NCI-H1417 (cell line): Measurements from ENCODE around the gene MCRS1.
"Not testable (repeated sequence)": the region's sequence is repeated elsewhere in the genome, so short reads cannot be mapped to it uniquely, and the experiment has no call there.

Experiments
- DNase-seq, 3 experiments: peaks; one replicate each; lab custom pipeline; 2025; lab: John Stamatoyannopoulos, UW

MCRS1 gene

DNA sequence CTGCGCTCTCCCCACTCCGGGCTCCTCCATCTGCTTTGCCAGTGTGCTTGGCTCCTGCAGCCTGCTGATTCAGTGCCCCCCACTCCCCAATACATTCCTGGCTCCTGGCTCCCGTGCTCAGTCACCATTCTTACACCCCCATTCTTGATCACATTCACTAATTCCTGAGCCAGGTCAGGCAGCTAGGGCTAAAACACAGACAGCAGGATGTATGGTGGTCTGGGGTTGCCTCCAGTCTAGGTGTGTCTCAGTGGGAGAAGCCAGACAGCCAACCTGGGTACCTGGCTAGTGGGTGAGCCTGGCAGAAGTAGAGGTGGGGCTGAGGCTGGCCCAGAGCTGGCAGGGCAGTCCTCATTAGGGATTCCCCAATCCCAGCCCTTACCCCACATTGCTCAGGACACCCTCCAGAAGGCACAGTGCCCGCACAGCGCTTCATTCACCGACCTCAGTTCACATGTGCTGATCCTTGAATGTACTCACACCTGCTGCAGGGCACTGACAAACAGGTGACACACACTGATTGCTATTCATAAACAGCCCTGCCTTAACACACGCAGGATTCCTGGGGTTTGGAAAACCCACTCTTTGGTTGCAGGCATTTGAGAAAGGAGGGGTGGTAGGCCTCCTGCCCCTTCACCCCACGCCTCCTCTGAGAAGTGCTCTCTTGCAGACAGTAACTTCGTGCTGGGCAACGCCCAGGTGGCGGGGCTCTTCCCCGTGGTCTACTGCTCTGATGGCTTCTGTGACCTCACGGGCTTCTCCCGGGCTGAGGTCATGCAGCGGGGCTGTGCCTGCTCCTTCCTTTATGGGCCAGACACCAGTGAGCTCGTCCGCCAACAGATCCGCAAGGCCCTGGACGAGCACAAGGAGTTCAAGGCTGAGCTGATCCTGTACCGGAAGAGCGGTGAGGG, 27.5 kb downstream of the MCRS1 start:
- DNase-seq: peak; percentile 31 to 56 (median 31)

DNA sequence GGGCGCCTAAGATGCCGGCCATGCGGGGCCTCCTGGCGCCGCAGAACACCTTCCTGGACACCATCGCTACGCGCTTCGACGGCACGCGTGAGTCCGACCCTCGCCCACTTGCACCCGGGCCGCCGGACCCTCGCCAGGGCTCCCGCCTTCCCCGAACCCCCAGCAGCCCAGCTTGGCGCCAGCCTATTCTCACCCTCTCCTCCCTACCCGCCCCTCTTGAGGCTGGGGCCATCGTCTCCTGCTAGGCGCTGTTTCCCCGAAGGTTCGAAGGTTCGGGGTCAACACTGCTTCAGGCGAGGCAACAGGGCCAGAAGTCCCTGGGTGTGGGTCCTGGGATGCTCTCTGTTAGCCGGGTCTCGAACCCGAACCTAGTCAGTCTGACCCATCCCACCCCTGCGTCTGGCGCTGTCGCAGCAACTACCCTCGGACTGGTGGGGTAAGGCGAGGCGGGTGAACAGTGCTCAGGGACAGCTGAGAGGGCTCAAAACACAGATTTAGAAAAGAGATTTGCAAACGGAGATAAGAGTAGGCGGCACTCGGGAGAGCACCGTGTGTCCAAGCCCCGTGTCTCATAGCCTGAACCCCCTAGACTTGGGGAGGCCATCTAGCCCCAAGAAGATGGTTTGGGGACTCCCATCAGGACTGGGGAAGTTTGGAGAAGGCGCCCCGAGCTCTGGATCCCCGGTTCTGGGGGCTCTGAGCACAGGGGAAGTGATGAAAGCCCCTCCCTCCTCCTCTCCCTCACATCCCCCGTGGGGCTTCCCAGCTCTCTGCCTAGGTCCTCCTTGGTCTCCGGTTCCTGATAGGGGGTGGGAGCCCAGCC, 28.3 kb downstream of the MCRS1 start:
- DNase-seq: peak in 1 of 3 experiments; percentile 48

DNA sequence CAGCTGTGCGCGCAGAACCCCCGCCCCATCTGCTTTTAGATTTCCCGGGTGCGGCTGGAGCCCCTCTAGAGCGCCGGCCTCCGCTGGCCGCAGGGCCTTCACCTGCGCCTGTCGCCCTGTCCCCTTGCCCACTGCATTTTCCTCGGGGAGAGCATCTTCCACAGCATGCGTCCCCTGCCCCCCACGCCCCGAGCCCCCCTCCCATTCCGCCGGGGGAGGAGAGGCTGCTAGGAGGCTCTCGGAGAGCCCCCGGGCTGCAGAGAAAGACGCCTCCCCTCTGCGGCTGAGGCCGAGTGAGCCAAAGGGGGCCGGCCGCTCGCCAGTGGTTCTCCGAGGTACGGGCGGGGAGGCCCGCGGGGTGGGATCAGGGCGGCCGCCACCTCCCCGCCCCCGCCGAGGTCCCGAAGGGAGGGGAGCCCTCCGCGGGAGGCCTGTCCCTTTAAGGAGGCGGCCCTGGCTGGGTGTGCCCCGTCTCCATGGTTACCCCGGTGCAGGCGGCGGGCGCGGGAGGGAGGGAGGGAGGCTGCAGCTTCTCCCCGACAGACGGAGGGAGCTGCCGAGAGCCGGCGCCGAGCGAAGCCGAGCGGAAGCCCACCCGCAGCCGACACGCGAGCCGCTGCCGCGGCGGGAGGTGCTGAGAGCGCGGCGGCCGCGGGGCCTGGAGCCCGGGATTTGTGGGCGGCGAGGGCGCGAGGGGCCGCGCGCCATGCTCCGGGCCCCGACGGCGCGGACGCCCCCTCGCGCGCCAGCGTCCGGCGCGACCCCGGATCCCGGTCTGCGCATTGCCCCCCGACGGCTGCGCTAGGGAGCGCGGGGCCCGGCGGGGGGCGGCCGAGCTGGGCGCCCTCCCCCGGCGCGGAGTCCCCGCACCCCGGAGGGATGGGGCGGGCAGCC, 29.2 kb downstream of the MCRS1 start, which contains the start of gene KCNH3:
TSS of gene KCNH3 (plus strand) at position 521 of the 894 bp plus-strand sequence. CDS start 387 bp downstream, outside the sequence.
- DNase-seq: peak; percentile 92 to 95 (median 94)

DNA sequence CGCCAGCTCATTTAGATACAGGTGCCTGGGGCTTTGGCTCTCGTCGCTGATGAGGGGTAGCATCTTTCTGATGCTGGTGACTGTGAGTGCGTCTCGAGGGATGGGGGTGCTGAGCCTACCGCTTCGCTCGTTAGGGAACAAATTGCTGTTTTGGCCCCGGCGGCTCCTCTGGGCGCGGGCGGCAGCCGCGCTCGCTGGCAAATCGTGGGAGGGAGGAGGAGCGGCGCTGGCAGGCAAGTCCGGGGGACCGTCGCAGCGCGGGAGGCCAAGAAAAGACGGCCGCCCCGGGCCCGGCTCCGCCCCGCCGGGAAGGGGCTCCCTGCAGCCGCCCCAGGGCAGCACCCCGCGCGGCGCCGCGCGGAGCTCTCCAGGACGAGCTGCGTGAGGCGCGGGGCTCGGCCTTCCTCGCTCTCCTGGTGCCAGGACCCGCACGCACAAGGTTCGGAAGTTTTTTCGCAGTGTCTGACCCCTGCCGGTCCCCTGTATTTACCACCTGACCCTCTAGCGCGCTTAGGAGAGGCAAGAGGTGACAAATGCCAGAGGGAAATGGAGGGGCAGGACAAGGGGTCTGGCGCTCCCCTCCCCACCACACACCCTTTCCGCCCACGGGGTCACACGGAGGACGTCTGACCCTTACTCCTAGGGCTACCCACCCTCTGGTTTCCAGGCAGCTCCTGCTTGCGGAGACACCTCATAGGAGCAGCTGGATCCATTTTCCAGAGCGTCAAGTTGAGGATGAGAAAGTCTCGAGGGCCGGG, 30.0 kb downstream of the MCRS1 start:
- peak; percentile 70 to 79 (median 78) for DNase-seq

DNA sequence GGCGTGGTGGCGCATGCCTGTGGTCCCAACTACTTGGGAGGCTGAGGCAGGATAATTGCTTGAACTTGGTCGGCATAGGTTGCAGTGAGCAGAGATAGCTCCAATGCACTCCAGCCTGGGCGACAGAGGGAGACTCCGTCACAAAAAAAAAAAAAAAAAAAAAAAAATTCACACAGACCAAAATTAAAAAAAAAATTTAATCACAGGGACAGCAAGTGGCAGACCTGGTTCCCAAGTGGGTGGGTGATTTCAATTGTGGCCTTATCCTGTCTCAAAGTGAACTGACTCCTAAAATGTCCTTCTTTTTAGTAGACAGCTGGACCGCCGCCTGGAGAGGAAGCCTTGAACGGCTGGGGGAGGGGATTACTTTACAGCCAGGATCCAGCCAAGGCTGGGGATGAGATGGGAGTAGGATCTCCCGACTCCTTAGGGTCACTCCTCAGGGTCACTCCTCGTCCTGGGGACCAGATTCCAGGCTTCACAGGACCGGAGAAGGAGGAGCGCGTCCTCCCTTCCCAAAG, 30.7 kb downstream of the MCRS1 start:
- peak in 2 of 3 experiments; percentile 49 to 78 for DNase-seq

DNA sequence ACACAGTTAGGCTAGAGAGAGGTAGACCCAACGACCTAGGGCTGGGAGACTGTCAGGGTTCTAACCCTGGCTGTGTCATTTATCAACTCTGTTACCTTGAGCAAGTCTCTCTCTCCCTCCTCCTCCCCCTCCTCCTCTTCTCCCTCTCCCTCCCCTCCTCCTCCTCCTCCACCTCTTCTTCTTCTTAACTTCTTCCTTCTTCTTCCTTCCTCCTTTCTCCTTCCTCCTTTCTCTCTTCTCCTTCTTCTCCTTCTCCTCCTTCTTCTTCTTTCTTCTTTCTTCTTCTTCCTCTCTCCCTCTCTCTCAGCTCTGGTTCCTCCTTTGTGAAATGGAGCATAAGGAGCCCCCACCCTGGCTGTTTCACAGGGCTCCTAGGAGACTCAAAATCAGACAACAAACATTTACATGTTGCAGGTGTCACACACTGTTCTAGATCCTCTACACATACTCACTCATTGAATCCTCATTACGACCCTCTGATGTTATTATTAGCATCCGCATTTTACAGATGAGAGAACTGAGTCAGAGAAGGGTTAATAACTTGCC, 31.3 kb downstream of the MCRS1 start:
- no peak for DNase-seq

DNA sequence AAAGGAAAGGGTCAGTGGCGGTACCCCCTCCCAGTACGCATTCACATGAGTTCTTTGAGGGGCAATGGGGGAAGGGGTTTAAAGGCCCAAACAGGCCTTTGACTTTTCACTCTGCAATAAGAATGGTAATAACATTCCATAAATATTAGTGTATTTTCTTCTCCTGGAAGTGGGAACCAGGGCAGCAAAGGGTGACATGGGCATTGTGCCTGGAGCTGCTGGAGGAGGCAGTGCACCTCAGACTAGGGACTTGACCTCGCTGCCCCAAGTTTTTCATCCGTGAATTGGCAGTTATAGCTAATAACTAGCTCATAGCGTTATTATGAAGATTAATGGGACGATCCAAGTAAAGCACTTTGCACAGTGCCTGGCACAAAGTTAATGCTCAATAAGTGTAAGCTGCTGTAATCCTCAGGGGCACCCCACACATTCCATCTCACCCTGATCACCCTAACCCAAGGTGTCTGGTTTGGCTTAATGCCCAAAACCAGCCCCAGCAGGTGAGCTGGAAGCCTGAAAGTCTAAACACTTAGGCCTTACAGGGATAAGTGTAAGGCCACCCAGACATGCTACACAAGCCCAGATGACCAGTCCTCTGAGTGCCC, 31.9 kb downstream of the MCRS1 start:
- no peak for DNase-seq

DNA sequence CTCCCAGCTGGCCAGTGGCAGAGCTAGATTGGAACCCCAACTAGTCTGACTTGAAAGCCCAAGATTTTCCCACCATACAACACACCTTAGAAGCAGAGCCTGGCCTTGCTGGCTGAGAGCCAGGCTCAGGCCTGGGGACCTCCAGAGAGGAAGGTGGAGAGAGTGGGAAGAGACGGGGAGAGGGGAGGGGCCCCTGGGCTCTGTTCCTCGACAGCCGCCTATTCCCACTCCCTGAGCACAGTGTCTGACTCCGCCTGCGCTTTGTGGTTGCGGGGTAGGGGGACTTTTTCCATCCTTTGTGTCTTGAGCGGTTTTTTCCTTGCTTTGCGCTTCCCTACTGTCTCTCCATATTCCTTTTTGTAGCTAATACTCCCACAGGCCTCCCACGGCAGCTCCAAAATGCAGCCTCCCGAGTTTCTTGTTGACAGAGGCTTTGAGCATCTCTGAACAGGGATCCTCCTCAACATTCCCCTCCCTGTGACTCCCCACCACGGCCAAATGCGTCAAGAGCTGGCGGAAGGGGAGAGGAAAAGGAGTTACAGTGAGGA, 33.1 kb downstream of the MCRS1 start:
- peak in 1 of 3 experiments; percentile 30 for DNase-seq

DNA sequence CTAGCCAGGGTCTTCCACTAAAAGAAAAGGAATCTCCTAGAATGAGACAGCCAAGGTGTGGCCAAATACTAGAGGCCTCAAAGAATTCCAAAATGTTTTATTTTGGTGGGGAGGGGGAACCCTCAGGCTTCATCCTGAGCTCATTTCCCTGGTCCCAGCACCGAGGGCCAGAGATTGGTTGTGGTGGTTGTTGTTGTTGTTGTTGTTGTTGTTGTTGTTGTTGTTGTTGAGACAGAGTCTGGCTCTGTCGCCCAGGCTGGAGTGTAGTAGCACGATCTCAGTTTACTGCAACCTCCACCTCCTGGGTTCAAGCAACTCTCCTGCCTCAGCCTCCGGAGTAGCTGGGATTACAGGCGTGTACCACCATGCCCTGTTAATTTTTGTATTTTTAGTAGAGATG, 33.8 kb downstream of the MCRS1 start:
- not testable (repeated sequence) for DNase-seq

DNA sequence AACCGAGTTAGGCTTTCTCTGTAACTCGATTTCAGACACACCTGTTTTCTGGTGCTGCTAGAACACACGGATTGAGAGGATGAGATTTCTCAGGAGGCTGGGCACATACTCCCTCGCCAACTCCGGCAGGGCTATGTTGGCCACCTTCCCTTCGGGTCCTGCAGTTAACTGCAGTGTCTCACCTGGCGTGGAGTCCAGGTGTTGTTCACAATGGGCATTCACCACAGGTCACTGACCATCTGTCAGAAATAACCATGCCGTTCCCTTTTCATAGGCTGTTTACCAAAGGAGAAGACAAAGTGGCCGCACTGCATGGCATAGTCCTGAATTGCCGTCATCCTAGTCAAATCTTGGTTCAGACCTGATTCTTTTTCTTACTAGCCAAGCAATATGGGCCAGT, 34.6 kb downstream of the MCRS1 start:
- peak; percentile 66 to 74 (median 73) for DNase-seq

DNA sequence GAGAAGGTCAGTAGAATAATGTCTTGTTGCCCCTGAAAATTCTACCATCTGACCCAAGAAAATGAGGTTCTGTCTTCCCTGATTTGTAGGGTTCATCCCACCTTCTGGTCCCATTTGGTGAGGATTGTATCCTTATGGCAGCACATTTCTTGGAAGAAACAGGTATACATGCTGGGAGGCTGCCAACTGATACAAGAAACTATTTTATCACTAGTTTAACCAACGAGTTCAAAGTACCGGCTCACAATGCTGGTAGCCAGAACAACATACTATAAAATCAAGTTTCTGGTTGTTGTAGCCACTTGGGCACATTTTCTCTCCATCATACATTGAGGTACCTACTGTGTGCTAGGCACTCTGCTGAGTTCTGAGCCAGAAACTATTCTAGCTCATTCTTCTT, 36.2 kb downstream of the MCRS1 start:
- DNase-seq: no peak

DNA sequence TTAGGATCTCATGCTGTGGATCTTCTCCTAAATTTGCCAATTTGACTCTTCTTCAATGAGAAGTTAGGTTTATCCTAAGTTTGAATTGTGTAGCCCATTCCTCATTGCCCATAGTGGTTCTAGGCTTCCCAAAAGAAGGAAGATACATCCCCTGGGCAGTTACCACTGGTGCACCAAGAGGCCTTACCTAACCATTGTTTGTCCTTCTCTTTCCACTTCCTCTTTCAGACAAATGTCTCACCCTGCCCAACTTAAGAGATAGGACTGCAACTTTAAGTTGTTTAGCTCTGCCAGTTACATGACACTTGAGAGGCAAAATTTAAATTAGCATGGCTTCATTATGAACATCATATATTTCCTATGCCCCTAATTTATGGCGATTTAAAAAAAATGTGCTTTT, 38.5 kb downstream of the MCRS1 start:
- DNase-seq: no peak

DNA sequence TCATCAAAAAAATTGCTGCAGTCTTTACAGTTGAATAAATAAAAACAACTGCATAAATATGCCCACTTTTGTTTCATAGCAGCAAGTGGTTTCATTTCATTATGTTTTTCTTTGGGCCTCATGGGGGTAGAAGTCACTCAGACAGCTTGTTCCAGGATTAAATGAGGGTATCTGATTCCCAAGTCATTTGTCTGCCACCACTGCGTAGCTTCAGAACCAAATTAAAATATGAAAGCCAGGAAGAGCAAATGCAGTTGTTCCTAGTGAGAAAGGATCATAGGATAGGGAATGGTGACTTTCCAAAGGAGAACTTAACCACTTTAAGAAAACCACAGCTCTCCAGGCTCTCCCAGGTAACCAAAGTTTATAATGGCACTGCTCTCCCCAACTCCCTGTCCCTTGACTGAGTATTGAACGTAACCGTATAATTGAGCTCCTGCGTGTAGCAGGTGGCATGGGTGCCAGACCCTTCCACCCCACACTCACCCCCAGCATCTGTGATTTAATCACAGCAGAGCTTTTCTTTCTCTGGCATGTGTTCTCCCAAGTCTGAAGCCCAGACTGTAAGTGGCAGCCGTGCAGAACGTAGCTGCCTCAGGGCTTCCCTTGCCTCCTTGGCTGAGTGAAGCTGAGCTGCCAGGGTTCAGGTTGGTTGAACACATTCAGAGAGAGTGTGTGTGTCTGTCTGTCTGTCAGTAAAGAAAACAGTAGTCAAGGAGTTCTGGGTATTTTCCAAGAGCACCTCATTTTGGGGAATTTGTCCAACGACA, 40.4 kb downstream of the MCRS1 start:
- peak in 2 of 3 experiments; percentile 26 to 63 for DNase-seq

DNA sequence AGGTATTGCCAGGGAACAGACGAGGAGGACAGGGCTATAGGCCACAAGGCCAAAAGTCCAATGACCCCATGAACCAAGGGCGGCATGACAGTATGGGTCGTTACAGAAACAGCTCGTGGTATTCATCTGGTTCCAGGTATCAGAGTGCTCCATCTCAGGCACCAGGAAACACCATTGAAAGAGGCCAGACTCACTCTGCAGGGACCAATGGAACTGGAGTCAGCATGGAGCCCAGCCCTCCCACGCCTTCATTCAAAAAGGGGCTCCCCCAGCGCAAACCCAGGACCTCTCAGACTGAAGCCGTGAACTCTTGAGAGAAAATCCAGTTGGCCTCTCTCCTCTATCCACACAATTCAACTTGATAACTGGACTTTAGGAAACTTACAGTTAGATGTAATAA, 42.0 kb downstream of the MCRS1 start:
- no peak for DNase-seq

DNA sequence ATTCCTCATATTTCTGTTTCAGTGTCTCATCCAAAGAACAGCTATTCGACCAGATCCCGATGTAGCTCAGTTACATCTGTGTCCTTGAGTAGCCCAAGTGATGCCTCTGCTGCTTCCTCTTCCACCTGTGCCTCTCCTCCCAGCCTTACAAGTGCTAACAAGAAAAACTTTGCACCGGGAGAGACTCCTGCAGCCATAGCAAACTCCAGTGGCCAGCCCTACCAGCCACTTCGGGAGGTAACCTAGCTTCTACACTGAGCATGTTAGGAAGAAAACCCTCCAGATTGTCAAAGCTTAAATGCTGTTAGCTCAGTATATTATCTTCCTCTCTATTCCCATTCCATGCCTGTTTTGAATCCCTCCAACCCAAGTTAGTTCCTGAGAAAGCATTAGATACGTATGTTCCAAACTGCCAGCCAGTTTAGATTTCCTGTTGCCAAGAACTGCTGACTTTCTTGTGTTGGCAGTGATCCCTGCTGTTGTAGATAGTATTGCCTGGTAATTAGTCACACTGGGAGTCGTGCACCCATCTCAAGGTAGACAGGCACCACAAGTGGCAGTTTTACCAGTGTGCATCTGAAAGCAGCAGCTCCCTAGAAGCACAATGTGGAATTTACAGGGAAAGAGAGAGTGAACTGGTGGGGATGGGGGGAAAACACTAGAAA, 43.1 kb downstream of the MCRS1 start:
- no peak for DNase-seq

DNA sequence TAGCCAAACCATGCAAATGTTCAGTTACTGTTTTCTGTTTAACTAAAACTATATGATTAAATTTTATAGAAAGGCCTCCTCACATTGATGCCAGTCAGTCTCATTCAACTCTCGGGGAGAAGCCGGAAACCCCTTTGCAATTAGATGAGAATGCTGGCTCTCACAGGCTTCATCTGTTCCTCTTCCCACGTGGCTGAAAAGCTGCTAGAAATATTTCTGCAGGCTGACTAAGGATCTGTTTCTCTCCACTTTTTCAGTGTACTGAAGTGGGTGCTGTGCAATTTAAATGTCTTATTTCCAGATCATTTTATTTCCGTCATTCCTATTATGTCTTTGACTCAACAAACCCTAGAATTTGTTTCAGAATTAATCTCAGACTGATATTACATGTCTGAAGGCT, 46.6 kb downstream of the MCRS1 start:
- DNase-seq: no peak

DNA sequence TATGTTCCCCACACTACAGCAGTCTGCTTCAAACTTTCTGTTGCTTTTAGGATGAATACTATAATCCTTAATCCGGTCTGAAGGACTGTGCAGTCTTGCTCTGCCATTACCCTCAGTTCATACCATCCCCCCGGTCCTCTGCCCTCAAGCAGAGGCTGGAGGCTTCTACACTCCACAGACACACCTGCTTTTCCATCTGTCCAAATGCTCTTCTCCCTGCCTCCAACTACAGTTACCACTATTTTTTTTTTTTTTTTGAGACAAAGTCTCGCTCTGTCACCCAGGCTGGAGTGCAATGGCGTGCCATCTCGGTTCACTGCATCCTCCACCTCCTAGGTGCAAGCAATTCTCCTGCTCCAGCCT, 48.4 kb downstream of the MCRS1 start:
- DNase-seq: no peak

DNA sequence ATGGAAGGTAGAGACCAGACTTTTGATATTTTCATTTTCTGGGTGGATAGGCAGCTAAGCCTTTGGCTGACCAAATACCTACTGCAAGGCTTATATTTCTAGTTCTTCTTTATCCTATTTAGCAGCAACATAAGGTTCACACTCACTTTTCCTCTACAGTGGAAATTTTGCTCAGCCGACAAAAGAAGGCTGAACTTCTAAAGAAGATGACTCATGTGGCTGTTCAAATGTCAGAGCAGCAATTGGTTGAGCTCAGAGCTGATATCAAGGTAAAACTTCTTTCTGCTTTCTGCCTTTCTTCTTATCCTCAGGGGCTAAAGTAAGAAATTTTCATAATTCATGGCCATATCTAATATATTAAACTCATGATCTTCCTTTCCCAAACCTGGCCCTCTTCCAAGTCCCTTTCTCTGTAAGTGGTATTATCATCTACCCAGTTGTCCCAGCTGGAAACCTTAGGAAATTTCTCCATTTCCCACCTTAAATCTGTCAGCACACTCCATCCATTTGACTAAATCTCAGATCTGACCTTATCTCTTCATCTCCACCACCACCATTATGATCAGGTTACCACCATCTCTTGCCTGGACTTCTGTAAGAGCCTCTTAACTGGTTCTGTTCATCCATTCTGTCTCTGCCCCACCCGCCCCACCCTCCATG, 48.9 kb downstream of the MCRS1 start:
- DNase-seq: no peak
